Posterior cingulate gyrus (tissue), 11 donors: ENCODE results near the gene MIPEP.

Experiments used
- DNase-seq, 10 donors: peaks; one replicate each; pipeline versions ENCODE4 v3.0.0 to v3.0.0-alpha.2; 2020 to 2021; ENCODE audit warnings: mixed read lengths in 3 of 10
- intact Hi-C: fragments of 100-400 bp; cut with DNase I; formaldehyde crosslinking; loops from one replicate; pipeline ENCODE4 v1.15.1; 2023

The MIPEP gene

GRCh38 chr13:23695711-23696464, 193.3 kb downstream of the MIPEP start:
- intact Hi-C loops: no loop called here
- DNase-seq: peak in 1 of 10 donors; percentile 77

- no peak for DNase-seq
- intact Hi-C loops: no loop called here
Measured at GRCh38 chr13:23695196-23695595, 194.0 kb downstream of the MIPEP start.

- DNase-seq: no peak
- intact Hi-C loops: no loop called here
Measured at GRCh38 chr13:23692816-23693215, 196.4 kb downstream of the MIPEP start.

- DNase-seq: no peak
- intact Hi-C loops: no loop called here
Measured at GRCh38 chr13:23690668-23691067, 198.5 kb downstream of the MIPEP start.

DNA sequence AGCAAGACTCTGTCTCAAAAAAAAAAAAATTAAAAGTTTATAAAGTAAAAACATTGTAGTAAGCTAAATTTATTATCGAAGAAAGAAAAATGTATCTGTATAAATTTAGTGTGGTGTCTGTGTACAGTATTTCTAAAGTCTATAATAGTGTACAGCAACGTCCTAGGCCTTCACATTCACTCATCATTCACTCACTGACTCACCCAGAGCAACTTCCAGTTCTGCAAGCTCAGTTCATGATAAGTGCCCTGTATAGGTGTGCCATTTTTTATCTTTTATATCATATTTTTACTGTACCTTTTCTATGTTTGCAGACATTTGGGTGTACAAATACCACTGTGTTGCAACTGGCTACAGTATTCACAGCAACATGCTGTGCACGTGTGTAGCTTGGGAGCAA, 200.9 kb downstream of the MIPEP start:
- intact Hi-C loops: no loop called here
- DNase-seq: no peak

DNA sequence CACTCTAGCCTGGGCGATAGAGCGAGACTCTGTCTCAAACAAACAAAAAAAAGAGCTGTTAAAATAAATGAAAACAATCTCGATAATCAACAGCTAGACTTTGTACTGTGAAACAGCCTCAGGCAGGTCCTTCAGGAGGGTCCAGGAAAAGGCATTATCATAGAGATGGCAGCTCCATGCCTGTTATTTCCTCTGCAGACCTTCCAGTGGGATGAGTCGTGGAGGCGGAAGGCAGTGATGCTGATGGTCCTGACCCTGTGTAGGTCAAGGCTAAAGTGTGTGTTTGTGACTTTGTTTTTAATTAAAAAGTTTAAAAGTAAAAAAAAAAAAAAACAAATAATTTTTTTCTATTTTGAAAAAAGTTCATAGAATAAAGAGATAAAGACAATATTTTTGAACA, 201.6 kb downstream of the MIPEP start:
- intact Hi-C loops: no loop called here
- no peak for DNase-seq

DNA sequence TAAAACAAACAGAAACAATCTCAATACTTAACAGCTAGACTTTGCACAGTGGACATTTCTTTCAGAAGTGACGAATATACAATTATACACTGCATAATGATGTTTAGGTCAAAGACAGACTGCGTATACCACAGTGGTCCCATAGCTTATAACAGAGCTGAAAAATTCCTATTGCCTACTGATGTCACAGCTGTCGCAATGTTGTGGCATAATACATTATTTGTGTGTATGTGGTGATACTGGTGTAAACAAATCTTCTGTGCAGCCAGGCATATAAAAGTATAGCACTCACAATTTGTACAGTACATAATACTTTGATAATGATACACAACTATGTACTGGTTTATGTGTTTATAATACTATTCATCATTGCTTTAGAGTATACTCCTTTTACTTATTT, 202.3 kb downstream of the MIPEP start:
- intact Hi-C loops: no loop called here
- no peak for DNase-seq

DNA sequence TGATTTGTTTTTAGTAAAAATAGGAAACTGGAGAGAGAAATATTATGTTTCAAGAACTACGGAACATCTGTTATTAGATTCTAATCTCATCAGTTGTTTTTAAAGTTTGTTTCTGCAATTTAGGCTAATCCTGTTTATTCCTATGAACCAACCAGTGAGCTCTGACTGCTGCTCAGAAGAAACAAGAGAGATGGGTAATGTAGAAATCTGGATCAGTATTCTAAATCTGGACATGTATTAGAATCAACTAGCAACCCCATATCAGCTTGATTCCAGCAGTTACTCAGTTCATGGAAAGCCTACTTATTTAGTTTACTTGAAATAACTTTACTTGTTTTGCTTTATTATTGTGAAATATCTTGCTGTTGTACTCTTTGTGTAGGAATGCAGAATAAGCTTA, 203.8 kb downstream of the MIPEP start:
- intact Hi-C loops: no loop called here

GRCh38 chr13:23684647-23685046, 204.6 kb downstream of the MIPEP start:
- DNase-seq: no peak
- intact Hi-C loops: no loop called here

More for the DNA sequence above, 203.8 kb downstream of the MIPEP start:
- DNase-seq: no peak

- DNase-seq: no peak
- intact Hi-C loops: no loop called here
Measured at GRCh38 chr13:23683084-23683483, 206.1 kb downstream of the MIPEP start.

- DNase-seq: no peak
- intact Hi-C loops: no loop called here
Measured at GRCh38 chr13:23680845-23681669, 208.1 kb downstream of the MIPEP start.
